SH-SY5Y (cell line): ENCODE measurements around the gene TACC2.

ENCODE experiments used
- GATA2 ChIP-seq: IDR thresholded peaks from 2 replicates; pipeline ENCODE4 v1.6.1; 2011; ENCODE audit warnings: mild to moderate bottlenecking, low read depth, low read length
- GATA3 ChIP-seq: IDR thresholded peaks from 2 replicates; pipeline ENCODE4 v1.6.1; 2011; ENCODE audit warnings: low read depth, mild to moderate bottlenecking, low read length, moderate library complexity

DNA sequence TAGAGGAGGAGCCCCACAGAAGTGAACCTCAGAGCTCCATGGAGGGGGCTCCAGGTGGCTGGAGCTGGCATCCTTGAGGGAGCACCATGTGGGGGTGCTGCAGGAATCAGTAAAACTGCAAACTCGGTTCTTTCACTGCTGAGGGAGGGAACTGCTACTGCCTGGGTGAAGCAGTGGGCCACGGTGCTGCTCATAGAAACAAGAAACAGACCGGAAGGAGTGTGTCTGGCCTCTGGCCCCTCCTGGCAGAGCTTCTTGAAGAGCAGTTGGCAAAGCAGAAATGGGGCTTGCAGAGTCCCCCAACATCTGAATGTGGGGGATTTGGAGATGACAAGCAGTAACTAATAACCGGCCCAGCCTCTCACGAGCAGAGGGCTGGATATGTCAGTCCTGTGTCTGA is 23.8 kb downstream of the TACC2 start:
- no peak for TF ChIP-seq GATA2
- no peak for TF ChIP-seq GATA3
